ENCODE measurements around the gene AOC2.
"Not testable (repeated sequence)": the region's sequence is repeated elsewhere in the genome, so short reads cannot be mapped to it uniquely, and the experiment has no call there.

AOC2 gene

DNA sequence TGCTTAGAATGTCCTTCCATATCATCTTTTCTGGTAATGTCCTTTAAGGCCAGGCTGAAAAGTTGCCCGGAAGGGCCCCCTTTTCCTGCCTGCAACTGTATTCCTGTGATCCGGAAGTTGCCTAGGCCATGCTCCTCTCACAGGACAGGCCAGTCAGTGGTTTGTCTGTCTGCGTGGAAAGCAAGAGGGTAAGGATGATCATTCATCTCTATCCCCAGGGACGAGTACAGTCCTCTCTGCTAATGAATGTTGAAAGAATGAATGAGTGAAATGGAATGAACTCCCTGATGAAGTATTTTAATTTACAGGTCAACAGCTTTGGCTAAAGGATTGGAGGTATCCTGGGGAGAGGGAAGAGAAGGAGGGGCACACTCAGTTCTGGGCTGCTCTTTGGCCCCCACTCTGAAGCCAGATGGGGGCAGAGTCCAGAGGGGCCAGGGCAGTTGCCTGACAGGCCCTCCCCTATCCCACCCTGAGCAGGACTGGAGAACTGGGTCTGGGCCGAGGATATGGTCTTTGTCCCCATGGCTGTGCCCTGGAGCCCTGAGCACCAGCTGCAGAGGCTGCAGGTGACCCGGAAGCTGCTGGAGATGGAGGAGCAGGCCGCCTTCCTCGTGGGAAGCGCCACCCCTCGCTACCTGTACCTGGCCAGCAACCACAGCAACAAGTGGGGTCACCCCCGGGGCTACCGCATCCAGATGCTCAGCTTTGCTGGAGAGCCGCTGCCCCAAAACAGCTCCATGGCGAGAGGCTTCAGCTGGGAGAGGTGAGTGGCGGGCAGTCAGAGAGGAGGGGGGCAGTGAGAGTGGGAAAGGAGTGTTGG lies 9.8 kb downstream of the AOC2 start:
- no peak for DNase-seq

DNA sequence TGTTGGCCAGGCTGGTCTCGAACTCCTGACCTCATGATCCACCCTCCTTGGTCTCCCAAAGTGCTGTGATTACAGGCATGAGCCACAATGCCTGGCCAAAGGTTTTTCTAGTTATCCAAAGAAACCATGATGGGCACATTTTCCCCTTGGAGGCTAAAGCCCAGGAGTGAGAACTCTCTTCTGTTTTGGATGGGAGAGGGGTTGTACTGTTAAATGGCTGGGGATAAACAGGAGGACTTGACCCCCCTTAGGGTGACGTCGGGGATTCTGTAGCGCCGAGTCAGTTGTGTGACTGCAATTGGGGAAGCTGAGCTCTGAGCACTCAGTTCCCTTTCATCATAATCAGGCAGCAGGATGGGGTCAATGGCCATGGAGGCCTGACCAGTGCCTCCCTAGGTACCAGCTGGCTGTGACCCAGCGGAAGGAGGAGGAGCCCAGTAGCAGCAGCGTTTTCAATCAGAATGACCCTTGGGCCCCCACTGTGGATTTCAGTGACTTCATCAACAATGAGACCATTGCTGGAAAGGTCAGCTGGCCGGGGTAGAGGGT lies 10.7 kb downstream of the AOC2 start:
- DNase-seq: no peak

- not testable (repeated sequence) for DNase-seq
Observed at GRCh38 chr17:42856093-42856492, 11.7 kb downstream of the AOC2 start.

DNA sequence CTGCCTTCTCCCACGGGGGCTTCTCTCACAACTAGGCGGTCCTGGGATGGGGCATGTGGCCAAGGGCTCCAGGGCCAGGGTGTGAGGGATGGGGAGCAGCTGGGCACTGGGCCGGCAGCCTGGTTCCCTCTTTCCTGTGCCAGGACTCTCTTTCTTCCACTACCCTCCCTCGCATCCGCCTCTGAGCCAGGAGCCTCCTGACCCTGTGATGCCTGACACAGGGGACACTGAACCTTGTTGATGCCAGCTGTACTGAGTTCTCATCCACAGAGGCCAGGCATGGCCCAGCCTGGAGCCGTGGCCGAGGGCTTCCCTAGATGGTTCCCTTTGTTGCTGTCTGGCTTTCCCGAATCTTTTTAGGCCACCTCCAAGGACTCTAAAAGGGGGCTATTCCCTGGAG lies 12.1 kb downstream of the AOC2 start:
- DNase-seq: not testable (repeated sequence)

DNA sequence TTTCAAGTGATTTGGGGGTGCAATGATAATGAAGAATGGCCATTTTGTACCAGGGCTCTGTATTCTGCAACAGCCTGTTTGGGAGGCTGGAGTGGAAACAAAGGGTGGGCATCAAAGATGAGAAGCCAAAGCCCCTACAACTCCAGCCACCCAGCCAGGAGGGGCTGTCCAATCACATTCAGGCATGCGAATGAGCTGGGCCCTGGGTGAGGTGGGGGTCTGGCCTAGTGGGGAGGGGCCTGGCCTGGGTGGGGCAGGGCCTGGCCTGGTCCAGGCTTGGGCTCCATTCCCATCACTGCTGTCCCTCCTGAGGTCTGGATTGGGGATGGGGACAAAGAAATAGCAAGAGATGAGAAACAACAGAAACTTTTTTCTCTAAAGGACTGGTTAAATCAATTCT lies 13.0 kb downstream of the AOC2 start:
- DNase-seq: no peak

DNA sequence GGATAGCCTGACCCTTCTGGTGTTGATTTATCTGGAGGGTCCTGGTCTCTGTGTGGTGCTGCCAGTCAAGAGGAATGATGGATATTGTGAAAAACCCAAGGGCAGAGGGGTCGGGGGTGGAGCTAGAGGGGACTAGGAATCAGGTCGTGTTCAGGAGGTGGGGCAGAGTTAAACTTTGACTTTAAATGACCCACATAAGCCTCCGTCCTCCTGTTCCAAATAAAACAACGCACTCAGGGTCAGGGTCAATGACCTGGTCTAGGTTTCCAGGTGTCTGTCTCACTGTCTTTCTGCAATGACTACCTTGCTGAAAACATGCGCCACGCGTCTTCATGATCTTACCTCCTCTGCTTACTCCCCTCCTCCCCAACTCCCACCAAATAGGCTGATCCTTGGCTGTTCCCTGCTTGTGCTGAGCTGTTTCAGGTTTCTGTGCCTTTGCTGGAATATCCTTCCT lies 21.3 kb downstream of the AOC2 start:
- DNase-seq: no peak

DNA sequence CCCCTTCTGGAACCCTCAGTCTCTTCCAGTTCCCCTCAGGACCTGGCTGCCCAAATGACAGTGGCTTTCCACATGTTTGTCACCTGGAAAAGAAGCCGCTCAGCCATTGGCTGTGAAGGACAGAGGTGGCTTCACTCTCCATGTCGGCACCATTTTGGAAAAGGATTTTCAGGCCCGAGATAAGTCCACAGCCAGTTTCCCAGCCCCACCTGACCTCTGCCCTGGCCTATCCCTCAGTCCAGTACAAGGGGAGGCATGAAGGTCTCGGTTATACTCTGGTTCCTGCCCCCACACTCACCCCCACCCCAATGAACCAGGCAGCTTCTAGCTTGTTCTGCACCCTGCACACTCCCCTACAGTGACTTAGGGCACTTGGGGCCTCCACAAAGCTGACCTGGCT lies 21.8 kb downstream of the AOC2 start:
- no peak for DNase-seq

- DNase-seq: no peak
Observed at GRCh38 chr17:42866631-42867575, 22.5 kb downstream of the AOC2 start.

GRCh38 chr17:42867694-42868261 lies 23.4 kb downstream of the AOC2 start:
- DNase-seq: not testable (repeated sequence)

DNA sequence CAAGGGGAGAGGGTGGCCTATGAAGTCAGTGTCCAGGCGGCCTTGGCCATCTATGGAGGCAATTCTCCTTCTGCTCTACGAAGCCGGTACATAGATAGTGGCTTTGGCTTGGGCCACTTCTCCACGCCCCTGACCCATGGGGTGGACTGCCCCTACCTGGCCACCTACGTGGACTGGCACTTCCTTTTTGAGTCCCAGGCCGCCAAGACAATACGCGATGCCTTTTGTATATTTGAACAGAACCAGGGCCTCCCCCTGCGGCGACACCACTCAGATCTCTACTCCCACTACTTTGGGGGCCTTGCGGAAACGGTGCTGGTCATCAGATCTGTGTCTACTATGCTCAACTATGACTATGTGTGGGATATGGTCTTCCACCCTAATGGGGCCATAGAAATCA lies 24.0 kb downstream of the AOC2 start:
- no peak for DNase-seq

DNA sequence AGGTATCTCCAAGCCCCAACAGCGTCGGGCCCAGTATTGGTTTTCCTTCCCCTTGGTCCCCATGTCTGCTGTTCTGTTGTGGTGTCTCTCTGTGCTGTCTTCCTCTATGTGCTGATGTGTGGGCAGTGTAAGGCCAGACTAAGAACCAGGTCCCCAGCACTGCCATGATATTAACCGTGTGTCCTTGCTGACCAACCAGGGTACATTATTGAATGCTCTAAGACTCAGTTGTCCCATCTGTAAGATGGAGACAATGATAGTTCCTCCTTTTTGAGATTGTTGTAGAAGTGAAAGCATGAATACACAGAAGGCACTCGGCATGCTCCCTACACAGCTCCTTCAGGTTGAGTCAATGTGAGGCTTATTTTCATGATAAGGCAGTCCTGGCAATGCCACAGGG lies 27.3 kb downstream of the AOC2 start:
- DNase-seq: no peak

GRCh38 chr17:42872251-42872965 lies 28.0 kb downstream of the AOC2 start:
- DNase-seq: no peak

DNA sequence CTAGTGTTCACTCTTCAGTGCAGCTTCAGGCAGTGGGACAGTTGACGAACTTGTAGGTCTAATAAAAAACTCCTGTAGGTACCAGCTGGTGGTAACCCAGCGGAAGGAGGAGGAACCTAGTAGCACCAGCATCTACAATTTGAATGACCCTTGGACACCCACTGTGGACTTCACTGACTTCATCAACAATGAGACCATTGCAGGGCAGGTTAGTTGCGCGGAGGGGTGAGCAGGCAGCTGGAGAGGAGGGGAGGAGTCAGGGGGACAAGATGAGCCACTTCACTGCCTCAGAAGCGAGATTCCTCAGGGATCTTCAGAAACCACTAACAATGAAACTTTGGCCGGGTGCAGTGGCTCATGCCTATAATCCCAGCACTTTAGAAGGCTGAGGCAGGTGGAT lies 28.9 kb downstream of the AOC2 start:
- no peak for DNase-seq

GRCh38 chr17:42873932-42874695 lies 29.7 kb downstream of the AOC2 start:
- DNase-seq: not testable (repeated sequence)

- no peak for DNase-seq
Observed at GRCh38 chr17:42877037-42877436, 32.7 kb downstream of the AOC2 start.

- DNase-seq: no peak
Observed at GRCh38 chr17:42878123-42878880, 33.9 kb downstream of the AOC2 start.

DNA sequence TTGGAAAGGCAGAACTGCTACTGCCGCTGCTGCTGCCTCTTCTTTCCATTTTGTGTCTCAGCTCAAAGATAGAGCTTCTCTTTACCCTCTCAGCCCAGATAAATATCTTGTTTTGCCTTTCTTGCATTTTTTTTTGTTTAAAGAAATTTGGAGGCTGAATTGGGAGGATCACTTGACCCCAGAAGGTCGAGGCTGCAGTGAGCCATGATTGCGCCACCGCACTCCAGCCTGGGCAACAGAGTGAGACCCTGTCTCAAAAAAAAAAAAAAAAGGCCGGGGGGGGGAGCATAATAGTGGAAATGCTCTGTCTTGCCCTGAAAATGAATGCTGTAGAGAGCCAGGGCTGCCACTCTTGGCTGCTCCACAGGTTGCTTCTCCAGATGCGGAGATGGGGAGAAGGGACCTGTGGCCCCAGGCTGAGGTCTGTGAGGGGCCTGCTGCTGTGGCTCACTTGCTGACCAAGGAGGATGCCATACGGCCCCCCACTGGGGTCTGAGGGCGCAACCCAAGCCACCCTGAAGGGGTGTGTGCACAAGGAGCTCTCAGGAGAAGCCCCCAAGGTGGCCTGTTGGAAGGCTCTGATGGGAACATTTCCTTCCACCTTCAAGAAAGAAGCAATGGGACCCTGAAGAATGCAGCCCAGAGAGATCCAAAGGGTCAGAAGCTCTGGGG lies 34.7 kb downstream of the AOC2 start:
- no peak for DNase-seq

GRCh38 chr17:42879596-42879985 lies 35.2 kb downstream of the AOC2 start:
- no peak for DNase-seq

DNA sequence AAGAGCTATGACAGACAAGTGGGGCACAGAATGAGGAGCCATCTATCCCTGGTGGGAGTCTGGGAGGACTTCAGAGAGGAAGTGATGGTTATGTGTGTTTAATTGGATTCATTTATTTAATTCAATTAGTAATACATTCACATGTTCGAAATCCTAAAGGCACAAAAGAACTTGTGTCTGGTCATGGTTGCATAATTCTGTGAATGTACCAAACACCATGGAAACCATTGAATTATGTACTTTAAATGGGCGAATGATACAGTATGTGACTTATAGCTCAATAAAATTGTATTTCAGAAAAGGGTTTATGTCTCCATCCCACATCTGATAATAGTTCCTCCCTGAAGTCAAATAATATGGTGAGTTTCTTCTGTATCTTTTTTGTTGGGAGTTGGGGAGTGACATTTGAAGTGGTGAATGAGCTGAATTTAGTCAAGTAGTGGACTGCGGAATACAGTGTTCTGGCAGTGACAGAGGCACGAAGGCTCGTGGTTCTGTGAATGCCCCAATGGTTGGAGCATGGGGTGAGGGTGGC lies 36.5 kb downstream of the AOC2 start:
- DNase-seq: no peak

DNA sequence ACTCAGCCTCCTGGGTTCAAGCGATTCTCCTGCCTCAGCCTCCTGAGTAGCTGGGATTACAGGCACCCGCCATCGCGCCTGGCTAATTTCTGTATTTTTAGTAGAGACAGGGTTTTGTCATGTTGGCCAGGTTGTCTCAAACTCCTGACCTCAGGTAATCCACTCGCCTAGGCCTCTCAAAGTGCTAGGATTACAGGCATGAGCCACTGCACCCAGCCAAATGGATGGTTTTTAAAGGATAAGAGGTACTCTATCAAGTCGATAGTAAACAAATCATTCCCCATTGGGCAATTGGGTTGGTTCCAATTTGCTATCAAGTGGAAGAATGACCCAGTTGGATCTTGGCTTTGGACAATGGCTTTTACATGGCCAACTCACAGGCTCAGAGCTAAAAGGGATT lies 37.3 kb downstream of the AOC2 start:
- DNase-seq: not testable (repeated sequence)

Measured in hippocampal formation (tissue), 2 donors.